ENCODE data around the gene SMPX.

The SMPX gene

DNA sequence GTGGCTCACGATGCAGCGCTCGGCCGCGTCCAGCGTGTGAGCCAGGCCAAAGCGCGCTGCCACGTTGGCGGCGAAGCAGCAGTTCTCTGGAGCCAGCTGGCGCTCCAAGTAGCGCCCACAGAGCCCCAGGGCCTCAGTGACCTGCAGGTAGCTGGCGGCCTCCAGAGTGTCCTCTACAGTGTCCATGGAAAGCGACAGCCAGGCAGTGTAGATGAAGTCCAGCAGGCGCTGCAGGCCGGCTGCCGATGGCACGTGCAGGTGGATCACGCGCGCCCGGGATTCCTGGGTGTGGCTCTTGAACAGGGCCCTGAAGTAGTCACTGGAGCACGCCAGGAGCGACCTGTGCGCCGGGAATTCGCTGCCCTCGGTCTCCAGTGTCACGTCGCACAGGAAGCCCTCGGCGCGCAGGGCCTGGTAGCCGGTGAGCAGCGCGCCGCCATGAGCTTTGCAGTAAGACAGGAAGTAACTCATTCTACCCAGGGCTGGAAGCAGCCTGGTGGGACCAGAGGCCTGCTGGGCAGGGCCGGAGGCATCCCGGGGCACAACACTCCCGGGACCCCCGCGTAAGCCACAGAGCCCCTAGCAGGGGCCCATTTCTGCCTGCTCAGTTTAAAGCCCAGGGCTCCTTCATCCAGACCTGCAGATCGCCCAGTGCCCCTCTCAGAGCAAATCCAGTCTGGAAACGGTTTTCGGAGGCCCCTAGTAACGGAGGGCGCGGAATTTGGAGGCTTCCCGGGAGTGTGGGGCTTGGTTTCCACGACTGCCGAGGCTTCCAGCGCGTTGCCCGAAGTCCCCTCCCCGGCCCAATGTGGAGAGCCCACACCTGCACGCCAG, 100.4 kb downstream of the SMPX start:
- intact Hi-C loops (cut with DNase I; ENCODE audit: low total_unique reads), result no loop called here
- H3K4me3 ChIP-seq, result peak overlapping the region; percentile 12 to 38
- no peak for DNase-seq
- no peaks in the 10 kb centered on the region for H3K36me3 ChIP-seq
- no peak overlapping the region for H3K27ac ChIP-seq
- peaks cover 0 to 26% of the 10 kb centered on the region in 2 donors for H3K27me3 ChIP-seq
- TF ChIP-seq, protein P1, sequence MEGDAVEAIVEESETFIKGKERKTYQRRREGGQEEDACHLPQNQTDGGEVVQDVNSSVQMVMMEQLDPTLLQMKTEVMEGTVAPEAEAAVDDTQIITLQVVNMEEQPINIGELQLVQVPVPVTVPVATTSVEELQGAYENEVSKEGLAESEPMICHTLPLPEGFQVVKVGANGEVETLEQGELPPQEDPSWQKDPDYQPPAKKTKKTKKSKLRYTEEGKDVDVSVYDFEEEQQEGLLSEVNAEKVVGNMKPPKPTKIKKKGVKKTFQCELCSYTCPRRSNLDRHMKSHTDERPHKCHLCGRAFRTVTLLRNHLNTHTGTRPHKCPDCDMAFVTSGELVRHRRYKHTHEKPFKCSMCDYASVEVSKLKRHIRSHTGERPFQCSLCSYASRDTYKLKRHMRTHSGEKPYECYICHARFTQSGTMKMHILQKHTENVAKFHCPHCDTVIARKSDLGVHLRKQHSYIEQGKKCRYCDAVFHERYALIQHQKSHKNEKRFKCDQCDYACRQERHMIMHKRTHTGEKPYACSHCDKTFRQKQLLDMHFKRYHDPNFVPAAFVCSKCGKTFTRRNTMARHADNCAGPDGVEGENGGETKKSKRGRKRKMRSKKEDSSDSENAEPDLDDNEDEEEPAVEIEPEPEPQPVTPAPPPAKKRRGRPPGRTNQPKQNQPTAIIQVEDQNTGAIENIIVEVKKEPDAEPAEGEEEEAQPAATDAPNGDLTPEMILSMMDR (IDR thresholded peaks at IDR 0.05), result no peak
- H3K4me1 ChIP-seq, result peaks cover 0 to 3% (median 0%) of the 10 kb centered on the region in 4 donors
- no peaks in the 10 kb centered on the region for H3K9me3 ChIP-seq

DNA sequence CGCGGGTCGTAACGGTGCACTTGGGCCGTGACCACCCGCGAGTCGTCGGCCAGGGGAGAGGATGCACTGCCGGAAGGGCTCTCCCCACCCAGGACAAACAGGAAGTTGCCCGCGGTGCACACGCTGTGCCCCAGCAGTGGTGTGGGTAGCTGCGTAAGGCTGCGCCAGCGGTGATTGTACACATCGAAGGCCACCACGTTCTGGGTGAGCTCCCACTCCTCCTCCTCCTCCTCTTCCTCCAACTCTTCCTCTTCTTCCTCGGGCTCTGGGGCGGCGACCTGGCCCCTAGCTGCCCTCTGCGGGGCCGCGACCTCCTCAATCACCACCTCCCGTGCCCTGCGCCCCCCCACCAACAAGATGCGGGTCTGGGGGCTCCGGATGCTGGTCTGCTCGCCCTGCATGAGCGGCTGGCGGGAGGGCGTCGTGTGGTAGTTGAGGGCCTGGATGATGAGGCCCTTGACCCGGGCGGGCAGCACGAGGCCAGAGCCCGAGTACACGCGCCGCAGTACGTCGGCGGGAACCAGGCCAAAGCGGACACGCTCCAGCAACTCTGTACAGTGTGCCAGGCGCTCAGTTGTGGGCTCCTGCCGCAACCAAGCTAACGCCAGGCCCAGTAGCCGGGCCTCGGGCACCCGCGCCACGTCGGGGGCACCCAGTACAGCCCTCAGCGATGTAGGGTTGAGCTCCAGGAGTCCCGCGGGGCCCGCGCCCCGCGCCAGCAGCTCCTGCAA, 101.2 kb downstream of the SMPX start:
- Histone ChIP-seq H3K27ac (no peak overlapping the region), H3K36me3 (no peaks in the 10 kb centered on the region), H3K27me3 (peaks cover 0 to 26% of the 10 kb centered on the region in 2 donors), H3K9me3 (no peaks in the 10 kb centered on the region), H3K4me3 (peak overlapping the region in 1 of 2 donors; percentile 31), H3K4me1 (peaks cover 0 to 3% (median 0%) of the 10 kb centered on the region in 4 donors)
- intact Hi-C loops (cut with DNase I; ENCODE audit: low total_unique reads), result no loop called here
- DNase-seq, result no peak
- TF ChIP-seq, protein P1 (IDR thresholded peaks at IDR 0.05), result no peak

Measured in tibial artery (tissue), 4 donors.